HG03575 (cell line): ENCODE results near the gene LCN9.
"Not testable (repeated sequence)": the region's sequence is repeated elsewhere in the genome, so short reads cannot be mapped to it uniquely, and the experiment has no call there.

Experiments
- ATAC-seq: cut with Tn5 transposase; IDR thresholded peaks from one replicate; pipeline ENCODE4 v1.9.1; 2021; ENCODE audit not compliant: unreplicated experiment, insufficient number of reproducible peaks, low FRiP score; ENCODE audit errors: extremely low read depth

LCN9 gene

GRCh38 chr9:135662758-135663450 is at the start of gene LCN9:
Gene LCN9 (plus strand): TSS chr9:135663309. CDS start chr9:135663322, 13 bp downstream.
- no peak for ATAC-seq

GRCh38 chr9:135613946-135614805 is 48.9 kb upstream of the LCN9 start:
- ATAC-seq = no peak

GRCh38 chr9:135614821-135615665 is 48.1 kb upstream of the LCN9 start:
- ATAC-seq = no peak

GRCh38 chr9:135615666-135616618 is 47.2 kb upstream of the LCN9 start:
- ATAC-seq = no peak

- ATAC-seq = no peak
Observed at GRCh38 chr9:135616619-135617537, 46.2 kb upstream of the LCN9 start.

- ATAC-seq = no peak
Observed at GRCh38 chr9:135617538-135617900, 45.6 kb upstream of the LCN9 start.

- no peak for ATAC-seq
Observed at GRCh38 chr9:135617991-135618411, 45.1 kb upstream of the LCN9 start.

- ATAC-seq = no peak
Observed at GRCh38 chr9:135618866-135619598, 44.1 kb upstream of the LCN9 start.

GRCh38 chr9:135619599-135619886 is 43.6 kb upstream of the LCN9 start:
- no peak for ATAC-seq

- no peak for ATAC-seq
Observed at GRCh38 chr9:135620558-135620957, 42.6 kb upstream of the LCN9 start.

- no peak for ATAC-seq
Observed at GRCh38 chr9:135622415-135623020, 40.6 kb upstream of the LCN9 start.

- no peak for ATAC-seq
Observed at GRCh38 chr9:135624282-135624681, 38.8 kb upstream of the LCN9 start.

- no peak for ATAC-seq
Observed at GRCh38 chr9:135632841-135633240, 30.3 kb upstream of the LCN9 start.

GRCh38 chr9:135636930-135637530 is 26.1 kb upstream of the LCN9 start:
- ATAC-seq = not testable (repeated sequence)

- ATAC-seq = no peak
Observed at GRCh38 chr9:135639196-135639595, 23.9 kb upstream of the LCN9 start, which contains the start of gene GLT6D1. Gene GLT6D1 (minus strand): TSS chr9:135639540. CDS start chr9:135639187, 353 bp downstream.

- no peak for ATAC-seq
Observed at GRCh38 chr9:135641047-135641446, 22.1 kb upstream of the LCN9 start.
